Stimulated activated naive CD8-positive, alpha-beta T cell treated with anti-CD3 and anti-CD28 coated beads, Interleukin-15, Interleukin-2, amounts not matched to agents 100 U/mL and 50 U/mL, for 24 hours (primary cell): ENCODE data around the gene PRAMEF18.
"Not testable (repeated sequence)": the region's sequence is repeated elsewhere in the genome, so short reads cannot be mapped to it uniquely, and the experiment has no call there.

Source experiments
- ATAC-seq: fragments of 150-1000 bp; cut with Tn5 transposase; one replicate; pipeline ENCODE4 v1.10.0; 2021
- DNase-seq: peaks from one replicate; pipeline ENCODE4 v3.0.0; 2021

Gene PRAMEF18

GRCh38 chr1:13208712-13209111, 17.2 kb downstream of the PRAMEF18 start:
- DNase-seq, ATAC-seq: not testable (repeated sequence)

GRCh38 chr1:13201309-13201708, 24.6 kb downstream of the PRAMEF18 start, which contains the start of gene PRAMEF13:
Gene PRAMEF13, minus strand, starts transcription at chr1:13201409. Its CDS starts 1,820 bp downstream, at chr1:13199589.
- not testable (repeated sequence) for ATAC-seq, DNase-seq
